ENCODE measurements around the gene SNX5.

The SNX5 gene

DNA sequence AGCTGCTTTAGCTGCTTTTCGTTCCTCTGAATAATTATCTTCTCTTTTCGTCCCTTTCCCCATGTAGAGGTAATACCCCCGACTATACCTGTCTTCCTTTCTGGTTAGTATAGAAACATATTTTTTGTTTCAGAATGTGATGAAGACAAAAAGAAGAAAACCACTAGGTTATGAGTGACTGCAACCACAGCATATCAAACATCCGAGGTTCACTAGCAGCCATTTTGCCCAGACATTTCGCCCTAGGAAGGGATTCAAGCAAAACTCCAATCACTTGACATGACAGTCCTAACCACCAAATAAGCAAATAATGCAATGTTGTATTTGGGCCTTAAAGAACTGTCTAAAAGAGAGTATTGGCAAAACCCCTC is 9.4 kb downstream of the SNX5 start:
- DNase-seq: no peak

DNA sequence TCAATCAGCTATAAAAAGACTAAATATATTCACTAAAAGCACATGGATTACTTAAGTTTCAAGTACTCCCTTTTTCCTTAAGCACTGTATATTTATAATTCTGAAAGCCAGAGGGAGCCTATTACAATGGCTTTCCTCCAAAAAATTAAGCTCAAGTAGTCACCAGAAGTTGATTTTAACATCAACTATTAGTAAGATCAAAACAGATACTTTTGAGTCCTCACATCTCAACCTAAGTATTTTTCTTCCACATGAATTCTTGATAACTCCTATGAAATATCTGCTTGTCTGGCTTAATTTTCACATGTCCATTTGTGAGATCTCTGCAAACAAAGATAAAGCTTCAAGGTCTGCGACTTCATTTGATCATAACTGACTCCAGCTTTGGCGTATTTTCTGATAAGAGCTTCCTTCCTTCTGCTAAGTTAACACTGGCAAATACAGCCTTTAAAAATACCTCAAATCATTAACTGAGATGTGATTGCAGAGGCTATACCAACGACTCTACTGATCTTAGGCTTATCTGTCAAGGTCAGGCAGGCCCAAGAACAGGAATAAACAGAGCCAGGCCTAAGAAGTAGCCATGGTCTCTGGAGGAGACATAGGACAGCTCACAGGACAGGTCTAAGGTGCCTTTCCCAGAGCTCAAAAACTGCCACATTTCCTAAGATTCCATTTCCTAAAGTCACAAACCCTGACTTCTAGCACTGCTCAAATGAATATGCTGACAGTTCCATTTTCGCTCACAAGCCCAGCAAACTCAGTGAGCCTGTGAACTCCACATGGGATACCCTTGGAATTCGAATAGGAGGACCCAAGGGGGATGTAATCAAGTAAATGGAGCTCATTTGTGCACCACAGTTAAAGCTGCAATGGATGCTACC is 10.0 kb downstream of the SNX5 start:
- no peak for DNase-seq

DNA sequence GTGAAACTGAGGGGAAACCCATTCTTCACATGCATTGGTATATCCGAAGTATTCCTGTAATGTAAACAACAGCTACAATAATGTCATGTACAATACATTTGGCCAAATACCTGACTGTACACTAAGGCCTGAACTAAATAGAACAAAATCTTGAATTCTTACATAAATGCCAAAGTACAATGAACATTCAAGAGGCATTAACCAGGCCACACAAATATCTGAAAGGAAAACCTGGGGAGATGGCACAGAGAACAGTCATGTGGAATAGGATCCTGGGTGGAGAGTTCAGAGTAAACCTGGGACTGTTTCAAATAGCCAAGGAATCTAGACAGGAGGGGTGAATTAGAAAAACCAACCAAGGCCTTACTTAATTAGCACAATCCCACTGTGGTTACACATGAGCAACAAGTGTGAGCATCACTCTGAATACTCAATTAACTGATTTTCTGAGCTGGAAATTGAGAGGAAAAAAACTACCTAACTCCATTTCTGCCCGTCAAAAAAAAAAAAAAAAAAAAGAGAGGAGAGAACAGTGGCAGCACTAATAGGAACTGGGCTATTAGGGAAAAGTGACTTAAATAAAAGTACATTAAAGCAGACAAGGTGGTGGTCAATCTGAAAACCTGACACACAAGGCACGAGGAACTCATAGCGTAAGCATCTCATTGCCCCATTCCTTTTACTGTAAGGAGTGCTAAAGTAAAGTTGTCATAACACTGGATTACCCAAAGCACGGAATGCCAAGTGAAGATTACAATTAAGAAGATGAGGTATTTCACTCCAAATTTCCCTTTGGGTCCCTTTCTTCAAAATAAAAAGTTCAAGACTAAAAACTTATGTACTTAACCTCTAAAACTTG is 10.9 kb downstream of the SNX5 start:
- no peak for DNase-seq

DNA sequence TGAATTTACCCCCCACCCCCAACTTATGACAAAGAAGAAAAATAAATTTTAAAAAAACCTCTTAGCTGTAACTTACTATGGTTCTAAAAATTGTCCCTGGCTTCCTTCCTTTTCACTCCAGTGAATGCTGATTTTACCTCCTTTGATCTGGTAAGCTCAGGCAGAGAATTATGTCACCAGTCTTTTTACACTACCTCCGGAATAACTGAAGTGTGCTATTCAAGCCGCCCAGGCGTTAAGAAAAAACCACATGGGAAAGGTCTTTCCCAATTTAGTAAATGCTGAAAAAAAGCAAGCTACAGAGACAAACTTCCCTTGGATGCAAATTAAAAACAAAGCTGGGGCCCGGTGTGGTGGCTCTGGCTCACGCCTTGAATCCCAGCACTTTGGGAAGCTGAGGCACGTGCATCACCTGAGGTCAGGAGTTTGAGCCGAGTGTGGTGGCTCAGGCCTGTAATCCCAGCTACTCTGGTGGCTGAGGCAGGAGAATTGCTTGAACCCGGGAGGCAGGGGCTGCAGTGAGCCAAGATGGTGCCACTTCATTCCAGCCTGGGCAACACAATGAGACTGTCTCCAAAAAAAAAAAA is 12.4 kb downstream of the SNX5 start:
- DNase-seq: no peak

DNA sequence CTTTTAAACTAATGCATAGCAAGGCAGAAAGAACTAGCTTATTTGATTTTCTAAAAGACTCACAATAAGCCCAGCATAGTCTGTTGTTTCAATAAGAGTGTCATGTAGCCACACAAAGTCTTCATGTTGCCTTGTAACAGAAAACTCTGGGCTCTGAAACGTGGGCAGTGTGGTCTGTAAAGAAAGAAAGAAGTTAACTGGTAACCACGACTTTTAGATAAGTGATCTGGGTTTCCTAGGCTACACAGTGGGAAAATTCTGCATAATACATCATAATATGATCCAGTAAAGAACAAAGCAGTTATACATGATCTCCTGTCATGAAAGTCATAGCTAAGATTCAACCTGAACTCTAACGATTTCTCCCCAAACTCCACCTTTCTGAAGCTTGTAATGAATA is 13.3 kb downstream of the SNX5 start:
- DNase-seq: no peak

DNA sequence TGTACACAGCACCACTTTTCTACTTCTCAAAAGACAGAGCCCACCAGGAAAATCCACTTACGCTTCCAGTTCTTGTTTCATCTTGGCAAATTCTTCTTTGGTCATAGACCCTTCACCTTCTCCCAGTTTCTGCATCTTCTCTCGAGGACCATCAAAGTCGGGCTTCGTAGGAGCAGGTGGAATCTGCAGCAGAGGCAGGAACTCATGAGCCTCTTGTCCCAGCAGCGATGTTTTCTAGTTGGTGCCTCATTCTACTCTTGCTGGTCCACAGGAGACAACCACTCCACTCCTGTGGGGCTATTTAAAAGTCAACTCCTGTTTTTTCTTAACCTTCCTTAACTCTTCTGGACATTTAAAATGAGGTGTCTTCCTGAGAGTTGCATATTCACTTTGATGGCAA is 14.7 kb downstream of the SNX5 start:
- no peak for DNase-seq

DNA sequence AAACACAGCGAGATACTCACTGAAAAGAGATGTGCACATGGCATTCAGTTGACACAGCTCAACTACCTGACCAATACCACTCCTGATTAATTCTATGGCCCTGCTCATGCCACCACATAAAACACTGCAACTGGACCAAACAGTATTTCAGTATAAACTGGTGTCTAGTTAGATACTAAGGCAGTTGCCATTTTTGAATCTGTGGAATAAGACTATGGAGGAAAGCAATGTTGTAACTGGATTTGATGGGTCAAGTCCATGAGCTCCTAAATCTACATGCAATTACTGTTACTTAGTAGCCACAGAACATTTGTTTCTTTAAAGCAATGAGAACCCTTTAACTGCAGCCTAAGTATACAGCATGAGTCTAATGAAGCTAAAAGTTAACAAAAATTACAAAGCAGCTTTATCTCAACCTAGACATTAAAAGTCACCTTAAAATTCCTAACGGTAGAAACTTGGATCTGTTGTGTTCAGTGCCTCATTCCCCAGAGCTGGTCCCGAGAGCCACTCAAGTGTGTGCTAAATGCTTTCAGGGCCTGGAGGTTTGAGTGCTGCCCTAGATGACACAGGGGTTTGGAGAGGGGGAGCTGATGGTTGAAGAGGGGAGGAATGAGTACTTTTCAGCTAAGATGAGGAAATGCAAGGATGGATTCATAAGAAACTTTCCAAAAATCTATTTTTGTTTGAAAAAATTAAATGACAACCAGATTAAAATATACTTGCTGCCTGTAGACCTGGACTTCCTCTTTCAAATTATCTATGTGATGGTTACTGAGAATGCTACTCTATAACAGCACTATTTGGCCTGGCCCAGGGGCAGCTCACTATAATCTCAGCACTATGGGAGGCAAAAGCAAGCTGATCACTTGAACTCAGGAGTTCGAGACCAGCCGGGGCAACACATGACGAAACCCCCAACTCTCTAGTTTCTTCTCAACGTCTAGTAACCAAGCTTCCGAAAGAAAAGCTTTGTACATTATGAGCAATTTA is 15.6 kb downstream of the SNX5 start:
- no peak for DNase-seq

DNA sequence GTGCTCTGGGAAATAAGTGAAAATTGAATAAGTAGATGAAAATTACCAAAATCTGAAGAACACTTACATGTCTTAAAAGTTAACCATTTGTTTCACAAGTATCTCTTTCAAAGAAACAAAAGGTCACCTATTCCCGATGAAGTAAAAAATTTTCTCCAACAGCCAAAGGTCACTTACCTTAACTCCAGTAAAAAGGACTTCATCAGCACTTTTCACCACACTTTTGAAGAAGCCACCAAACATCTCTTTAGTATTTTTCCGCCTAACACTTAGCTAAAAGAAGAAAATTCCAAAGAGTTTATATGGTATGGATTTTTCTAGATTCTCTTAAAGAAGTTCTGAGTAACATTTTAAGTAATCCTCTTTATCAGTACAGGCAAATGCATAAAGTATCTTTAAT is 17.3 kb downstream of the SNX5 start:
- DNase-seq: no peak

DNA sequence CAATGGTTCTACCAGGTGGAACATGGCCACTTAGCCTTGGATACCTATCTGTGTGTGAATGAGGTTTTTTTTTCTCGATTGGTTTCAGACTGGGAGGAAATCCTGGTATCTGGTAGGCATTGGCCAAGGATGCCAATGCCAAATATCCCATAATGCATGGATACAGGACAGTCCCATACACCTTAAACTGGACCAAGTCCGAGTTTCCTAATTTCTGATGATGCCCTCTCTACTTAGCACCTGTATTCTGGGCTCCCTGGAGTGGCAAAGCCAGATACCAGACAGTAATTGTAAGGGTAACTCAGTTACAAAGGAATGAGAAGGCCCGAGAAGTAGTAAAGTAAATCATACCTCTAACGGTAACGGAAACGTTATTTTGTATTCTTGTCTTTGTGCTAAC is 17.9 kb downstream of the SNX5 start:
- no peak for DNase-seq

DNA sequence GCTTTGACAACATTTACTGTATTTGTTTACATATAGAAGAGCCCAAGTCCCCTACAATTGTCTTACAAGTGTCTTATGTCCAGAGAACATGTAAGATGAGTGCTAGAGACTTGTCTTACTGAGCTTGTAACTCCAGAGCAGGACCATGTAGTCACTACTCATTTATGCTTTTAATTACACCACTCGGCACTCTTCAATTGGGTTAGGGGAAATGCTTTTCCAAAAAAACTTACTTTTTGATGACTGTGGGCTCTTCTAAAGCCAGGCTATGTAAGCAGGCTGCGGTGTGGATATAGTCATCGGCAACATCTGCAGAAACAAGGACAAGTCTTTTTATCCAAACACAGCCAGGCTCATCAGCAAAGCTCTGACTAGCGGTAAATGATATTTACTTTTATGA is 18.7 kb downstream of the SNX5 start:
- no peak for DNase-seq

DNA sequence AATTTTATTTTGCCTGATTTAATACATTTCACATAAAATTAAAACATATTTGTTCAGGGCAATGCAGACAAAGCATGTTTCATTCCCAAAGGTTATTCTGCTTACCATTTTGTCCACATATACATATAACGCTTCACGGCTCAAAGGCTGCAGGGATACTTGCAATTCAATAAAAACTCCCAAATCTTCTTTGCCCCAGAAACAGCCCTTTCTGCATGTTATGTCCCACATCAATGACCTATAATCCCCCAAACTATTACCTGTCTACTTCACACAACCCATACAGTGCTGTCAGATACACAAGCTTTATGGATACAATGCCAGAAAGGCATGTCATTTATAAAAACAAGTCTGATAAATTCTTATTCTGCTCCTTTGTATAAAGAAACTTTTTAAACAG is 20.2 kb downstream of the SNX5 start:
- no peak for DNase-seq

DNA sequence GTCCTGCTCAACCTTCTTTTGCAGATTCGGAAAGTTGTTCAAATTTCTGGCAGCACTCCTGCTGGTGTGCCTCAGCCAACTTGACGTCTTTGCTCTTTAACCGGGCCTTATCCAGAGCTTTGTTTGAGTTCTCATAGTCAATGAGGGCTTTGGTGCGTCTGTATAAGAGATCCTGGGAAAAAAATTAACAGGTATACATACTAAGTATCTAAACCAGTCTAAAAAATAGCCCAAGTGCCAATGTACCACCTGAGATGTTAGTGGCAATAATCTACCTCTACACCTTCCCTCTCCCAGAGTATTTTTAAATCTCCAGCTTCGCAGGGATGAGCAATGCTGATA is 21.1 kb downstream of the SNX5 start:
- DNase-seq: no peak

DNA sequence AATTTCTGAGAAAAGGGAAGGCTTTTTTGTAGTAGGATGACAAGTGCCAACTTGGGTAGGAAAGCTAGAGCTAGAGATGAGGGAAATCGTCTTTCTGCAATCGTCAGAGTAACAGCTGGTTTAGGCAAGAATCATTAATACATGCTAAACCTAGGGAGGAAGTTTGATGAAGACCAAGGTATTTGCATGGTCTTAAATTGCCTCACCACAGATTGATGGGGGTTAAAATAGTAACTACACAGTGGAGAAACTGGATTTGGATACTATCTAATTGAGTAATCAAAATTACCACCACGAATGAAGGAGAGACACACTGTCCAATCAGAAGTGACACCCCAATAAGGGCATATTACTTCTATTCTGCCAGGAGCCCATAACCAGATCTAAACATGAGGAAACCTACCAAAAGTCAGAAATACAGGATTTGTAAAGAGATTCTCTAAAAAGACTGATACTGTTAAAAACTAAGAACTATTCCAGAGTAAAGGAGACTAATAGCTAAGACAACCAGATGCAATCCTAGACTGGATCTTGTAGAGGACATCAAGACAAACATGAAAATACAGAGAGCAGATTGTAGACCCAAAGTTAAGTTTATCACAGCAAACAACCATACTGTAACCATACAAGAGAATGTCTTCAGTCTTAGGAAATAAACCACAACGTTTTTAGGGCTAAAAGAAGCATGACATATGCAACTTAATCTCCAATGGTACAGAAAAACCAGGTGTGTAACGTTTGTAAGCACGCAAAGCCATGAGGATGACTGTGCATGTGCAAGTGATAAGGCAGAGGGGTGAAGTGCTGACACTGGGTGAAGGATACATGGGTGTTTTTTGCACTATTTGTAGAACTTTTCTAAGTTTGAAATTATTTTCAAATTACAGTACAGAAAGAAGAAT is 21.8 kb downstream of the SNX5 start:
- DNase-seq: no peak

DNA sequence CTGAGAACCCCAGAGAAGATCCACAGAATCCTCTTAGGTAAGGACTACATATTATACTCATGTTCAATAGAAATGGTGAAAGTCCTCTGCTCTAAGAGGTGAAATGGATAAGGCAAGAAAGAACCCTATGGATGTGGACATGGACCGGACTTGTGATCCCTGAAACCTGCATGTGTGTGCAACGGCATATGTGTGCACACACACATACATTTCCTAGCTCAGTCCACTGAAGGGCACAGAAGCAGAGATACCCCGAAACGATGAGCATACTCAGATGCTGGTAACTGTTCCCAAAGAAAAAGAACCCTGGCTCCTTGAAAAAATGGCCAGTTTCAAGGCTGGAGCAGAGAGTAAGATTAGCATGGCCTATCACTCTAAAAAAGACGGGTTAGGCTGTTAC is 22.6 kb downstream of the SNX5 start:
- DNase-seq: no peak

DNA sequence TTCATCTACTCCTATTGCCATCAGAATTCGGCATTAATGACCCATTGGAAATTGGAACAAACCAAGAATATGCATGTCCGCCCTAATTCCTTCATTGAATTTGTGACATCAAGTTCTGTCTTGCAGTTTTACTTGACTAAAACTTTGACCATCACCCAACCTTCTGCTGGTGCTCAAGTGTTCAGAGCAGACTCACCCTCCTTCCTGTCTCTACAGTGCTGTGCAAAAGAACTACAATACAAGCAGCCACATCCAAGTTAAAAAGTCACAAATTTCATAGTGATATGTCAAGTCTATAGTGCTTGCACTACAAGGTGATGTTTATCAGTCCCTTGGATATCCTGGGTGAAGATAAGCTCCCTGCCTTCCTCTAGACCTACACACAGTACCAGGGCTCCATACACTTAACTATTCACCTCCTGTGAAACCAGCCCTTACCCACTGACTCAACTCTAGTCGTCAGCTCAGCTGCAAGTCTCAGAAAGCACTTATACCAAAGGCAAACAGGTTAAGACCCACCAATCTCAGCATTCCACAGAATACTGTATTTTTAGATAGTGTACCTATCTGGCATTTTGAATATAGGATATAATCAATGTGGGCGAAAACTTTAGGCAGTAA is 23.6 kb downstream of the SNX5 start:
- DNase-seq: no peak

DNA sequence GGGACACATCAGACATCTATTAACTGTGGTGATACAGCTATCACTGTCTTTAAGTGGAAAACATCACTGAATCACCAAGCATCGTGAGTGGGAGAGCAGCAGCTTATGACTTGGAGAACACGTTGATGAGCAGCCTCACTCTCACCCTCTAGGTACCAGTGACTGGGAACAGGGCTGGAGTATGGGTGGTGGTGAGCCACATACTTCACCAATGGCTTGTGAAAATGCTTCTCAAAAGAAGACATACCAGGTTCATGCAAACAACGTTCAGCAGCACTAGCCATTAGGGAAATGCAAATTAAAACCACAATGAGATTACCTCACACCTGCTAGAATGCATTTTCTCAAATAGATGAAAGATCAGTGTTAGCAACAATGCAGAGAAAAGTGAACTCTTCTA is 25.3 kb downstream of the SNX5 start:
- DNase-seq: no peak

DNA sequence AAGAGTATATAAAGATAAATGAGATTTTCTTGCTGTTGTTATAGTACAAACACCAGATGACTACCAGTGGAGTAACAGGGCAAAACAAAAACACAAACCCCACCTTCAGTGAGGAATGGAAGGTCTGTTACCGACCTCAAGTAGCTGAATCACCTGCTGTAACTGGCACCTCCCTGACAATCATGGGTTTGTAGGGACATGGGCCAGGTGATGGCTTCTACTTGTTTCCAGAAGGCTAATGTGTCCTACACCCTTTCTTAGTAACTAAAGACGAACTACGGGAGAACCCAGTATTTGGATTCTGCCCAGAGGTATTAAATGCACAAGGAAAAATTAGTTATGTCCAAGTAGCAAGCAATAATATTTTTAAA is 26.8 kb downstream of the SNX5 start:
- no peak for DNase-seq

DNA sequence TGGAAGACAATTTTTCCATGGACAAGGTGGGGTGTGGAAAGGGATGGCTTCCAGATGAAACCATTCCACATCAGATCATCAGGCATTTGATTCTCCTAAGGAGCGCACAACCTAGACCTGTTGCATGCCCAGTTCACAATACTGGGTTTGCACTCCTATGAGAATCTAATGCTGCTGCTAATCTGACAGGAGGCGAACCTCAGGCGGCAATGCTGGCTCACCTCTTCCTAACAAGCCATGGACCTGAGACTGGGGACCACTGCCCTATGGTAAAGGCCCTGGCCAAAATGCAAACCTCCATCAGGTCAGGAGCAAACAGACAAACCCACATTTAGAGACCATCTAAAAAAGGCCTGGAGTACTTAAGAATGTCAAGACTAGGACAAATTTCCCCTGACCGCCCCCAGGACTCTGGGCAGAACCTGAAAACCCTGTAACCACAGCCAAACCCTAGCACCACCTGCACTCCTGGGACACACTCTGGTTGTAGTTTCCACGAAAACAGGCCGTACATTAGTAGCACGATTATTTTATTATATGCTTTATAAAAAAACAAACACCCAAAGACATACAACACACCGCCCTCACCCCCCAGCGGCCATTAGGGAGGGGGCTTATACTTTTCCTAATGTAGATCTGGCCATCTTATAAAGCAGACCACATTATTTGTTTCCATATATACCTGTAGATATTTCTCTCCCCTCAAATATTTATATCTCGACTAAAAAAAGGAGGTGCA is 27.3 kb downstream of the SNX5 start:
- no peak for DNase-seq

DNA sequence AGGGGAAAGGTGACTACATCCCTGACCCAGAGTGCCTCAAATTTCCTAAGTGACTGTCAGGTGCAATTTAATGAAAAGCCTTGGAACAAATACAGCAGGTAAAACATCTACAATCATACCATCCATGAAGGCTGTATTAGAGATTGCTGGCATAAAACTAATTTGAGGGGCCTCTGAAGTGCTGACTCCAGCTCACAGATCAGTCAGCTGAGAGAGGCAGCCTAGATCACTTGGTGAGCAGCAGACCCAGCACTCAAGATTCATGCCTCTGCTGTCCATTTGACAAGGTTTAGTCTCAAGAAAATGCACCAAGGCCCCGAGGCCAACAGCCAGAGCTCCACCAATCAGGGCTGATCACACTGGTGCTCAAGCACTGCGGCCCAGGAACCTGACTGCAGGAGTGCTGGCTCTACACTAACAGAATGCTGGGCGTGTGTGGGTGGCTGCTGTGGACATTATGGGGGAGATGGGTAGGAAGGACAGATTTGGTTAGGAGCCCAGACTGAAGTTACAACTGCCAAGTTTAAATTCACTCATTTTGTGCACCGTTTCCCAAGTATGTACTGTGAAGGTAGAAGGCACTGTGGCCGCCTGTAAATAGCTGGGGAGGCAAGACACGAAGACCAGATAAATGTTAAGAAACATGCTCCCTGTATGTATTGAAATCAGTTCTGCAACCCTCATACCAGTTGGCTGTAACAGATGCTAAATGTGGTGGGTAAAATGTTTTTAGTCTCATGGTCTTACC is 28.2 kb downstream of the SNX5 start:
- DNase-seq: no peak
